ENCODE results near the gene NBPF26. TPM values are rescaled to one million over a fixed set of nuclear protein-coding genes. Genes with fewer than 3 reads are reported as not detected.
A peak's percentile ranks its signal among the peaks of the same experiment; 100 is the strongest.
"Not testable (repeated sequence)": the region's sequence is repeated elsewhere in the genome, so short reads cannot be mapped to it uniquely, and the experiment has no call there.

Gene NBPF26
- total RNA-seq, 1 donor: 28.6 TPM

GRCh38 chr1:120878206-120878605 is 154.5 kb downstream of the NBPF26 start:
- H3K27me3 ChIP-seq (ENCODE audit: insufficient read depth, low read length); H3K4me2 ChIP-seq (ENCODE audit: insufficient read depth, low read length); H3K27ac ChIP-seq (ENCODE audit: low read depth, low read length); H3K4me1 ChIP-seq (ENCODE audit: insufficient read depth, low read length); H2AFZ ChIP-seq (ENCODE audit: low read length); H3K36me3 ChIP-seq (ENCODE audit: insufficient read depth, low read length); H3K79me2 ChIP-seq (ENCODE audit: insufficient read depth, low read length); H3K9me3 ChIP-seq (ENCODE audit: low read depth, low read length); H4K20me1 ChIP-seq (ENCODE audit: insufficient read depth, low read length); DNase-seq (ENCODE audit: insufficient read length, low spot score, missing footprints); H3K4me3 ChIP-seq (ENCODE audit: insufficient read depth, low read length): not testable (repeated sequence)

- not testable (repeated sequence) for H4K20me1 ChIP-seq (ENCODE audit: insufficient read depth, low read length); H3K36me3 ChIP-seq (ENCODE audit: insufficient read depth, low read length); H2AFZ ChIP-seq (ENCODE audit: low read length); H3K79me2 ChIP-seq (ENCODE audit: insufficient read depth, low read length); DNase-seq (ENCODE audit: insufficient read length, low spot score, missing footprints); H3K4me2 ChIP-seq (ENCODE audit: insufficient read depth, low read length); H3K9me3 ChIP-seq (ENCODE audit: low read depth, low read length); H3K4me1 ChIP-seq (ENCODE audit: insufficient read depth, low read length); H3K27ac ChIP-seq (ENCODE audit: low read depth, low read length); H3K4me3 ChIP-seq (ENCODE audit: insufficient read depth, low read length); H3K27me3 ChIP-seq (ENCODE audit: insufficient read depth, low read length)
These were observed 156.3 kb downstream of the NBPF26 start for GRCh38 chr1:120880056-120880455.

GRCh38 chr1:120881934-120882333 is 158.2 kb downstream of the NBPF26 start:
- H3K27ac ChIP-seq (ENCODE audit: low read depth, low read length); H4K20me1 ChIP-seq (ENCODE audit: insufficient read depth, low read length); H3K27me3 ChIP-seq (ENCODE audit: insufficient read depth, low read length); H3K4me2 ChIP-seq (ENCODE audit: insufficient read depth, low read length); H2AFZ ChIP-seq (ENCODE audit: low read length); H3K9me3 ChIP-seq (ENCODE audit: low read depth, low read length); H3K4me3 ChIP-seq (ENCODE audit: insufficient read depth, low read length); DNase-seq (ENCODE audit: insufficient read length, low spot score, missing footprints); H3K36me3 ChIP-seq (ENCODE audit: insufficient read depth, low read length); H3K4me1 ChIP-seq (ENCODE audit: insufficient read depth, low read length); H3K79me2 ChIP-seq (ENCODE audit: insufficient read depth, low read length): not testable (repeated sequence)

Small RNAs within 50 kb of the gene (small RNA-seq; reads per million reads assigned to genes)
- 43.0 reads per million, percentile 96 among the genes with 10 or more reads in this experiment for gene RNVU1-19

Other genes starting within 250 kb of the NBPF26 start
- gene PPIAL4A, start 165.8 kb downstream of the NBPF26 start, total RNA-seq: not detected in 2 replicates